Measurements from ENCODE around the gene DOK3. TPM values are rescaled to one million over a fixed set of nuclear protein-coding genes. Genes with fewer than 3 reads are reported as not detected.
"Not testable (repeated sequence)": the region's sequence is repeated elsewhere in the genome, so short reads cannot be mapped to it uniquely, and the experiment has no call there.

DOK3 gene
- total RNA-seq, 1 donor from 2014 or later = 1.1 TPM

GRCh38 chr5:177489119-177489716 is 20.4 kb downstream of the DOK3 start:
- H3K36me3 ChIP-seq (ENCODE audit: control insufficient read depth, insufficient read depth, low read length) = peaks cover 17% of the 10 kb centered on the region
- no peaks in the 10 kb centered on the region for H3K27me3 ChIP-seq (ENCODE audit: control insufficient read depth, insufficient read depth, low read length)
- DNase-seq (ENCODE audit: low read depth) = no peak
- H3K4me3 ChIP-seq (ENCODE audit: low read depth, low read length) = no peak overlapping the region
- TF ChIP-seq, protein P1, sequence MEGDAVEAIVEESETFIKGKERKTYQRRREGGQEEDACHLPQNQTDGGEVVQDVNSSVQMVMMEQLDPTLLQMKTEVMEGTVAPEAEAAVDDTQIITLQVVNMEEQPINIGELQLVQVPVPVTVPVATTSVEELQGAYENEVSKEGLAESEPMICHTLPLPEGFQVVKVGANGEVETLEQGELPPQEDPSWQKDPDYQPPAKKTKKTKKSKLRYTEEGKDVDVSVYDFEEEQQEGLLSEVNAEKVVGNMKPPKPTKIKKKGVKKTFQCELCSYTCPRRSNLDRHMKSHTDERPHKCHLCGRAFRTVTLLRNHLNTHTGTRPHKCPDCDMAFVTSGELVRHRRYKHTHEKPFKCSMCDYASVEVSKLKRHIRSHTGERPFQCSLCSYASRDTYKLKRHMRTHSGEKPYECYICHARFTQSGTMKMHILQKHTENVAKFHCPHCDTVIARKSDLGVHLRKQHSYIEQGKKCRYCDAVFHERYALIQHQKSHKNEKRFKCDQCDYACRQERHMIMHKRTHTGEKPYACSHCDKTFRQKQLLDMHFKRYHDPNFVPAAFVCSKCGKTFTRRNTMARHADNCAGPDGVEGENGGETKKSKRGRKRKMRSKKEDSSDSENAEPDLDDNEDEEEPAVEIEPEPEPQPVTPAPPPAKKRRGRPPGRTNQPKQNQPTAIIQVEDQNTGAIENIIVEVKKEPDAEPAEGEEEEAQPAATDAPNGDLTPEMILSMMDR (IDR thresholded peaks at IDR 0.05; ENCODE audit: insufficient read depth, low read length, poor library complexity, severe bottlenecking) = peak; percentile 10

- Histone ChIP-seq H3K4me3 (ENCODE audit: low read depth, low read length) (no peak overlapping the region), H3K27me3 (ENCODE audit: control insufficient read depth, insufficient read depth, low read length) (no peaks in the 10 kb centered on the region), H3K36me3 (ENCODE audit: control insufficient read depth, insufficient read depth, low read length) (peaks cover 19% of the 10 kb centered on the region)
- TF ChIP-seq, protein P1 (IDR thresholded peaks at IDR 0.05; ENCODE audit: insufficient read depth, low read length, poor library complexity, severe bottlenecking) = no peak
- DNase-seq (ENCODE audit: low read depth) = no peak
Measured at GRCh38 chr5:177487975-177488374, 21.7 kb downstream of the DOK3 start.

DNA sequence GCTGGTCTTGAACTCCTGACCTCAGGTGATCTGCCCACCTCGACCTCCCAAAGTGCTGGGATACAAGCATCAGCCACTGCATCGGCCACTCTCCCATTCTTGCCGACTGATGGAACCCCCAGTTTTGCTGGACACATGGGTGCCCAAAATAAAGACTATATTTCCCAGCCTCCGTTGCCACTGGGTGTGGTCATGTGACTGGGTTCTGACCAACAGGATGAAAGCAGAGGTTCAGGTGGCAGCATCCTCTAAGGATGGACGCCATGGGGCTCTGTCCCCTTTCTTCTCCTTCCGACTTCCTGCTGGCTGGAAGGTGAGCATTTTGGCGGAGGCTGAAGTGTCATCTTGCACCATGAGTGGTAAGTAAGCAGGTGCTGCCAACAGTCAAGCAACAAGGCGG is 22.5 kb downstream of the DOK3 start:
- Histone ChIP-seq H3K36me3 (ENCODE audit: control insufficient read depth, insufficient read depth, low read length) (peaks cover 19% of the 10 kb centered on the region), H3K27me3 (ENCODE audit: control insufficient read depth, insufficient read depth, low read length) (no peaks in the 10 kb centered on the region), H3K4me3 (ENCODE audit: low read depth, low read length) (no peak overlapping the region)
- TF ChIP-seq, protein P1 (IDR thresholded peaks at IDR 0.05; ENCODE audit: insufficient read depth, low read length, poor library complexity, severe bottlenecking) = no peak
- DNase-seq (ENCODE audit: low read depth) = no peak

GRCh38 chr5:177486256-177486655 is 23.4 kb downstream of the DOK3 start:
- no peak for DNase-seq (ENCODE audit: low read depth)
- H3K27me3 ChIP-seq (ENCODE audit: control insufficient read depth, insufficient read depth, low read length) = no peaks in the 10 kb centered on the region
- H3K4me3 ChIP-seq (ENCODE audit: low read depth, low read length) = no peak overlapping the region
- peaks cover 18% of the 10 kb centered on the region for H3K36me3 ChIP-seq (ENCODE audit: control insufficient read depth, insufficient read depth, low read length)
- TF ChIP-seq, protein P1 (IDR thresholded peaks at IDR 0.05; ENCODE audit: insufficient read depth, low read length, poor library complexity, severe bottlenecking) = no peak

- not testable (repeated sequence) for DNase-seq (ENCODE audit: low read depth); H3K27me3 ChIP-seq (ENCODE audit: control insufficient read depth, insufficient read depth, low read length); H3K4me3 ChIP-seq (ENCODE audit: low read depth, low read length)
- H3K36me3 ChIP-seq (ENCODE audit: control insufficient read depth, insufficient read depth, low read length) = peaks cover 17% of the 10 kb centered on the region
Measured at GRCh38 chr5:177485753-177486152, 23.9 kb downstream of the DOK3 start.

DNA sequence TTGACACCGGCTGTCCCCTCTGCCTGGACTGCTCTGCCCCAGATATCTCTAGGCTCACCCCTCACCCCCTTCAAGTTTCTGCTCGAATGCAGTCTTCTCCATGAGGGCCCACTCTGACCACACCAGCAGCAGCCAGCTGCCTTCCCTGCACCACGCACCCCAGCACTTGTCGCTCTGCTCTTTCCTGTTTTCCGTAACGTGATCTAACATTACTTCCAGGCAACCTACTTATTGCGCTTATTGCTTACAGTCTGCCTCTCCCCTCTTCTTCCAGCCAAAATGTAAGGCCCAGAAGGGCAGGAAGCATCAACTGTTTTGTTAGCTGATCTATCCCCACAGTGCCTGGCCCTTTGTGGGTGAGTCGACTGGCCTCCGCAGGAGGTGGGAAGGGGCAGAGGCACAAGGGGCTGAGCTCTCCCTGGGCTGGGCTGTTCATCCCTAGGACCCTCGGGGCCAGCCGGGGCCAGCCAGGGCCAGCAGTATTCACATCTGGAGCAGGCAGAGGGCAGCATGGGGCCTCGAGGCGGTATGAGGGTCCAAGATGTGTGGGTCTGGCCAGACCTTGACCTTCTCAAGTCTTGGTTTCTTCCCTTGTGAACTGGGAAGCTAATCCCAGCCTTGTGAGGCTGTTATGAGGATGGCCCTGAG is 24.6 kb downstream of the DOK3 start:
- H3K4me3 ChIP-seq (ENCODE audit: low read depth, low read length) = no peak overlapping the region
- H3K36me3 ChIP-seq (ENCODE audit: control insufficient read depth, insufficient read depth, low read length) = peaks cover 16% of the 10 kb centered on the region
- H3K27me3 ChIP-seq (ENCODE audit: control insufficient read depth, insufficient read depth, low read length) = no peaks in the 10 kb centered on the region
- DNase-seq (ENCODE audit: low read depth) = no peak
- TF ChIP-seq, protein P1 (IDR thresholded peaks at IDR 0.05; ENCODE audit: insufficient read depth, low read length, poor library complexity, severe bottlenecking) = no peak
